K562 (cell line): ENCODE data around the gene UBE2V1.

Experiments used
- ATF2 ChIP-seq: sonication (generic); formaldehyde crosslinking; IDR thresholded peaks from 2 replicates; pipeline ENCODE4 v1.8.1; 2022; ENCODE audit warnings: missing genetic modification reagents
- CTCF ChIP-seq, 3 experiments: IDR thresholded peaks in 2 of 3; conservative IDR thresholded peaks in 1 of 3; 2 replicates each; pipeline ENCODE4 v1.5.1; 2011 to 2012; ENCODE audit warnings: low read length in 3 of 3, mild to moderate bottlenecking in 3 of 3, control low read depth in 2 of 3, improper control_type of control experiment in 1 of 3, inconsistent platforms in 1 of 3, low read depth in 1 of 3, mixed read lengths in 1 of 3, moderate library complexity in 1 of 3; ENCODE audit not compliant: insufficient read depth in 2 of 3
- EP300 ChIP-seq: IDR thresholded peaks from 2 replicates; pipeline ENCODE4 v1.6.1; 2012; ENCODE audit warnings: low read length, improper control_type of control experiment
- FOXJ3 ChIP-seq: sonication (generic); formaldehyde crosslinking; IDR thresholded peaks from 2 replicates; pipeline ENCODE4 v1.4.0; 2020; ENCODE audit warnings: mild to moderate bottlenecking, missing genetic modification reagents
- GATA2 ChIP-seq: sonication (generic); formaldehyde crosslinking; IDR thresholded peaks from 2 replicates; pipeline ENCODE4 v1.4.0; 2020; ENCODE audit warnings: mild to moderate bottlenecking, missing genetic modification reagents
- JUNB ChIP-seq: fragments of 450-650 bp; formaldehyde crosslinking; conservative IDR thresholded peaks from 2 replicates; pipeline ENCODE4 v1.4.0; 2020; ENCODE audit warnings: mild to moderate bottlenecking
- MYC ChIP-seq, 2 experiments: fragments of 250-450 bp in 1 of 2; sonication (Bioruptor Pico) in 1 of 2; IDR thresholded peaks; 2 replicates each; pipeline versions ENCODE4 v1.5.1 to v1.6.1; 2012 to 2021; ENCODE audit warnings: low read depth in 2 of 2, borderline replicate concordance in 1 of 2, improper control_type of control experiment in 1 of 2, low read length in 1 of 2, mild to moderate bottlenecking in 1 of 2, moderate library complexity in 1 of 2
- POLR2A ChIP-seq: fragments of 450-650 bp; conservative IDR thresholded peaks from 2 replicates; pipeline ENCODE4 v1.6.1; 2016
- PPARD ChIP-seq: fragments of 250-450 bp; sonication (Bioruptor Pico); IDR thresholded peaks from 2 replicates; pipeline ENCODE4 v1.8.0; 2022; ENCODE audit warnings: inconsistent platforms, mild to moderate bottlenecking, moderate library complexity
- SIN3A ChIP-seq, 2 experiments: fragments of 150-350 bp in 1 of 2; IDR thresholded peaks; 2 replicates each; pipeline ENCODE4 v1.6.1; 2011 to 2016; ENCODE audit warnings: borderline replicate concordance in 2 of 2, low read depth in 2 of 2, low read length in 2 of 2, mild to moderate bottlenecking in 2 of 2, moderate library complexity in 2 of 2; ENCODE audit not compliant: control insufficient read depth in 1 of 2
- SPI1 ChIP-seq: IDR thresholded peaks from 2 replicates; pipeline ENCODE4 v1.6.1; 2011; ENCODE audit warnings: low read depth, low read length, control low read depth, borderline replicate concordance
- TCF7L2 ChIP-seq: fragments of 150-350 bp; IDR thresholded peaks from 2 replicates; pipeline ENCODE4 v1.6.1; 2016; ENCODE audit warnings: low read depth, mild to moderate bottlenecking, low read length, moderate library complexity
- ZNF347 ChIP-seq: fragments of 450-650 bp; formaldehyde crosslinking; IDR thresholded peaks from 2 replicates; pipeline ENCODE4 v1.4.0; 2020; ENCODE audit warnings: low read depth, mild to moderate bottlenecking, moderate library complexity

- TF ChIP-seq CTCF (IDR thresholded peaks at IDR 0.05 in 2 of 3, conservative IDR thresholded peaks at IDR 0.05 in 1 of 3; ENCODE audit: insufficient read depth in 2 of 3, low read depth in 1 of 3, low read length in 3 of 3), result no peak
- TF ChIP-seq SIN3A (IDR thresholded peaks at IDR 0.05; ENCODE audit: borderline replicate concordance in 2 of 2, control insufficient read depth in 1 of 2, low read depth in 2 of 2, low read length in 2 of 2), result no peak
- no peak for TF ChIP-seq ATF2 (CRISPR knock-in tag)
- no peak for TF ChIP-seq PPARD (CRISPR knock-in tag)
- TF ChIP-seq MYC (IDR thresholded peaks at IDR 0.05; ENCODE audit: low read depth, low read length), result no peak
- no peak for TF ChIP-seq MYC (CRISPR knock-in tag; IDR thresholded peaks at IDR 0.05; ENCODE audit: borderline replicate concordance, low read depth)
- no peak for TF ChIP-seq FOXJ3 (CRISPR knock-in tag)
- TF ChIP-seq TCF7L2, result peak; percentile 60; the same call in 1 of the 2 replicates
- no peak for TF ChIP-seq ZNF347 (CRISPR knock-in tag)
- no peak for TF ChIP-seq POLR2A
- no peak for TF ChIP-seq GATA2 (CRISPR knock-in tag)
- TF ChIP-seq SPI1, result no peak
- no peak for TF ChIP-seq JUNB
- no peak for TF ChIP-seq EP300
Observed at GRCh38 chr20:50052550-50053361, 60.2 kb downstream of the UBE2V1 start.
